ENCODE results near the gene LRRTM4.

GRCh38 chr2:76730021-76730420 is 792.2 kb downstream of the LRRTM4 start:
- no peak for TF ChIP-seq POLR2A (IDR thresholded peaks at IDR 0.05)
- TF ChIP-seq, protein P1, sequence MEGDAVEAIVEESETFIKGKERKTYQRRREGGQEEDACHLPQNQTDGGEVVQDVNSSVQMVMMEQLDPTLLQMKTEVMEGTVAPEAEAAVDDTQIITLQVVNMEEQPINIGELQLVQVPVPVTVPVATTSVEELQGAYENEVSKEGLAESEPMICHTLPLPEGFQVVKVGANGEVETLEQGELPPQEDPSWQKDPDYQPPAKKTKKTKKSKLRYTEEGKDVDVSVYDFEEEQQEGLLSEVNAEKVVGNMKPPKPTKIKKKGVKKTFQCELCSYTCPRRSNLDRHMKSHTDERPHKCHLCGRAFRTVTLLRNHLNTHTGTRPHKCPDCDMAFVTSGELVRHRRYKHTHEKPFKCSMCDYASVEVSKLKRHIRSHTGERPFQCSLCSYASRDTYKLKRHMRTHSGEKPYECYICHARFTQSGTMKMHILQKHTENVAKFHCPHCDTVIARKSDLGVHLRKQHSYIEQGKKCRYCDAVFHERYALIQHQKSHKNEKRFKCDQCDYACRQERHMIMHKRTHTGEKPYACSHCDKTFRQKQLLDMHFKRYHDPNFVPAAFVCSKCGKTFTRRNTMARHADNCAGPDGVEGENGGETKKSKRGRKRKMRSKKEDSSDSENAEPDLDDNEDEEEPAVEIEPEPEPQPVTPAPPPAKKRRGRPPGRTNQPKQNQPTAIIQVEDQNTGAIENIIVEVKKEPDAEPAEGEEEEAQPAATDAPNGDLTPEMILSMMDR (IDR thresholded peaks at IDR 0.05), result no peak
